NCI-H1694 treated with DMSO at 0.1 percent for 48 hours (cell line): Measurements from ENCODE around the gene HCRTR1.
"Not testable (repeated sequence)": the region's sequence is repeated elsewhere in the genome, so short reads cannot be mapped to it uniquely, and the experiment has no call there.

ENCODE experiments used
- DNase-seq: peaks from one replicate; lab custom pipeline; 2025; lab: John Stamatoyannopoulos, UW

Gene HCRTR1

GRCh38 chr1:31581821-31582810, 35.4 kb upstream of the HCRTR1 start:
- DNase-seq = no peak

GRCh38 chr1:31583082-31583994, 34.2 kb upstream of the HCRTR1 start:
- no peak for DNase-seq

GRCh38 chr1:31583995-31584868, 33.3 kb upstream of the HCRTR1 start:
- DNase-seq = no peak

- no peak for DNase-seq
These were observed 32.4 kb upstream of the HCRTR1 start for GRCh38 chr1:31584869-31585735.

GRCh38 chr1:31585736-31586365, 31.6 kb upstream of the HCRTR1 start:
- DNase-seq = no peak

- no peak for DNase-seq
These were observed 30.8 kb upstream of the HCRTR1 start for GRCh38 chr1:31586376-31587327.

GRCh38 chr1:31587328-31587699, 30.2 kb upstream of the HCRTR1 start:
- DNase-seq = not testable (repeated sequence)

- DNase-seq = peak; percentile 47
These were observed 29.6 kb upstream of the HCRTR1 start for GRCh38 chr1:31587720-31588423.

GRCh38 chr1:31588751-31589515, 28.6 kb upstream of the HCRTR1 start:
- no peak for DNase-seq

- DNase-seq = no peak
These were observed 25.9 kb upstream of the HCRTR1 start for GRCh38 chr1:31591425-31592093.

- no peak for DNase-seq
These were observed 25.4 kb upstream of the HCRTR1 start for GRCh38 chr1:31592132-31592531.

GRCh38 chr1:31593136-31593665, 24.3 kb upstream of the HCRTR1 start:
- no peak for DNase-seq

GRCh38 chr1:31593770-31594632, 23.5 kb upstream of the HCRTR1 start:
- peak; percentile 54 for DNase-seq

- peak; percentile 59 for DNase-seq
These were observed 21.4 kb upstream of the HCRTR1 start for GRCh38 chr1:31595836-31596736.

GRCh38 chr1:31596737-31597097, 20.8 kb upstream of the HCRTR1 start:
- peak; percentile 59 for DNase-seq
